ENCODE measurements around the gene NBEAL2.
"Not testable (repeated sequence)": the region's sequence is repeated elsewhere in the genome, so short reads cannot be mapped to it uniquely, and the experiment has no call there.

The NBEAL2 gene

DNA sequence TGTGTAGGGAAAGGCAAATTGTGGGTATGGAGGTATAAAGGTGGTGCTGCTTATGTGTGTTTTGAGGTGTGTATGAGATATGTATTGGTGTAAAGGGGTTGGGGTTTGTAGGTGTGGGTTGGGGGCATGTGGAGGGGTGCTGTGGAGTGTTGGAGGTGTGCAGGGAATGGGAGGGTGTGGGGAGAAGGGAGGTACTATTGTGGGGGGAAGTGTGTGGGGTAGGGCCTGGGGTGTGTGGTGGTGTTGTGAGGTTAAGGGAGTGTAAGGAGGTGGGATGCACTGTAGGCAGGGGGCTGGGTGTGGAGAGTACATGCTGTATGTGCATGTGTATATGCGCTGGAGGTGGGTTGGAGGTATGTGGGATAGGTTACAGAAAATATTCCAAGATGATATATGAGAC lies 18.6 kb upstream of the NBEAL2 start:
- Histone ChIP-seq H3K27ac (ENCODE audit: low read depth, low read length) (no peak overlapping the region), H2AFZ (ENCODE audit: low read depth, low read length, severe bottlenecking) (no peak overlapping the region), H3K9me3 (ENCODE audit: insufficient read depth, low read length) (no peaks in the 10 kb centered on the region), H4K20me1 (ENCODE audit: low read depth, low read length) (peaks cover 26% of the 10 kb centered on the region; the same call in 1 of the 2 replicates), H3K27me3 (ENCODE audit: low read length) (no peaks in the 10 kb centered on the region), H3K9me2 (replicated peaks; ENCODE audit: insufficient read depth, low read length) (no peaks in the 10 kb centered on the region), H3K36me3 (ENCODE audit: low read length) (no peaks in the 10 kb centered on the region), H3K4me3 (ENCODE audit: insufficient read depth, low read length, poor library complexity, severe bottlenecking) (no peak overlapping the region), H3K9ac (ENCODE audit: low read length) (no peak overlapping the region), H3K79me2 (ENCODE audit: insufficient read depth, low read length) (peaks cover 87% of the 10 kb centered on the region), H3F3A (ENCODE audit: insufficient read depth) (no peaks in the 10 kb centered on the region; the same call in 1 of the 2 replicates), H3K4me2 (ENCODE audit: low read depth, low read length, poor library complexity, severe bottlenecking) (no peak overlapping the region)
- TF ChIP-seq, protein P1, sequence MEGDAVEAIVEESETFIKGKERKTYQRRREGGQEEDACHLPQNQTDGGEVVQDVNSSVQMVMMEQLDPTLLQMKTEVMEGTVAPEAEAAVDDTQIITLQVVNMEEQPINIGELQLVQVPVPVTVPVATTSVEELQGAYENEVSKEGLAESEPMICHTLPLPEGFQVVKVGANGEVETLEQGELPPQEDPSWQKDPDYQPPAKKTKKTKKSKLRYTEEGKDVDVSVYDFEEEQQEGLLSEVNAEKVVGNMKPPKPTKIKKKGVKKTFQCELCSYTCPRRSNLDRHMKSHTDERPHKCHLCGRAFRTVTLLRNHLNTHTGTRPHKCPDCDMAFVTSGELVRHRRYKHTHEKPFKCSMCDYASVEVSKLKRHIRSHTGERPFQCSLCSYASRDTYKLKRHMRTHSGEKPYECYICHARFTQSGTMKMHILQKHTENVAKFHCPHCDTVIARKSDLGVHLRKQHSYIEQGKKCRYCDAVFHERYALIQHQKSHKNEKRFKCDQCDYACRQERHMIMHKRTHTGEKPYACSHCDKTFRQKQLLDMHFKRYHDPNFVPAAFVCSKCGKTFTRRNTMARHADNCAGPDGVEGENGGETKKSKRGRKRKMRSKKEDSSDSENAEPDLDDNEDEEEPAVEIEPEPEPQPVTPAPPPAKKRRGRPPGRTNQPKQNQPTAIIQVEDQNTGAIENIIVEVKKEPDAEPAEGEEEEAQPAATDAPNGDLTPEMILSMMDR (IDR thresholded peaks at IDR 0.05; ENCODE audit: insufficient read depth, low read length, poor library complexity, severe bottlenecking), result no peak
- no peak for TF ChIP-seq EZH2phosphoT487 (conservative IDR thresholded peaks at IDR 0.05; ENCODE audit: low read length)

DNA sequence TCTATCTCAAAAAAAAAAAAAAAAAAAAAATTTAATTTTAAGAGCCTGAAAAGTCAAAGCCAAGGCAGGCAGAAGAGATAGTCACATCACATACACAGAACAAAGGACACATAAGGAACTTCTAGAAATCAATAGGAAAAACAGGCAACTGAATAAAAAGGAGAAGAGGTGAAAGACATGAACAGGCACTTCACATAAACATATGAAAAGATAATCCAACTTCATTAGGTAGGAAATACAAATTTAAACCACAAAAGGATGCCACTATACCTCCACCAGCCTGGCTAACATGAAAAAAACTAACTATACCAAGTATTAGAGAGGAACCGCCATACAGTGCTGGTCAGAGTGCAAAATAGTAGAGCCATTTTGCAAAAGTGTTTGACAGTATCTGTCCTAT lies 17.0 kb upstream of the NBEAL2 start:
- H3K36me3 ChIP-seq (ENCODE audit: low read length), result no peaks in the 10 kb centered on the region
- H3K79me2 ChIP-seq (ENCODE audit: insufficient read depth, low read length), result peaks cover 87% of the 10 kb centered on the region
- H3K9me2 ChIP-seq (replicated peaks; ENCODE audit: insufficient read depth, low read length), result no peaks in the 10 kb centered on the region
- H3K27me3 ChIP-seq (ENCODE audit: low read length), result no peaks in the 10 kb centered on the region
- no peak overlapping the region for H2AFZ ChIP-seq (ENCODE audit: low read depth, low read length, severe bottlenecking)
- no peak overlapping the region for H3K4me3 ChIP-seq (ENCODE audit: insufficient read depth, low read length, poor library complexity, severe bottlenecking)
- H3K4me2 ChIP-seq (ENCODE audit: low read depth, low read length, poor library complexity, severe bottlenecking), result no peak overlapping the region
- no peaks in the 10 kb centered on the region for H3K9me3 ChIP-seq (ENCODE audit: insufficient read depth, low read length)
- H3F3A ChIP-seq (ENCODE audit: insufficient read depth), result no peaks in the 10 kb centered on the region; the same call in 1 of the 2 replicates
- H3K9ac ChIP-seq (ENCODE audit: low read length), result no peak overlapping the region
- H4K20me1 ChIP-seq (ENCODE audit: low read depth, low read length), result peaks cover 18% of the 10 kb centered on the region; the same call in 1 of the 2 replicates
- no peak overlapping the region for H3K27ac ChIP-seq (ENCODE audit: low read depth, low read length)
- TF ChIP-seq, protein P1 (IDR thresholded peaks at IDR 0.05; ENCODE audit: insufficient read depth, low read length, poor library complexity, severe bottlenecking), result no peak
- TF ChIP-seq EZH2phosphoT487 (conservative IDR thresholded peaks at IDR 0.05; ENCODE audit: low read length), result no peak

DNA sequence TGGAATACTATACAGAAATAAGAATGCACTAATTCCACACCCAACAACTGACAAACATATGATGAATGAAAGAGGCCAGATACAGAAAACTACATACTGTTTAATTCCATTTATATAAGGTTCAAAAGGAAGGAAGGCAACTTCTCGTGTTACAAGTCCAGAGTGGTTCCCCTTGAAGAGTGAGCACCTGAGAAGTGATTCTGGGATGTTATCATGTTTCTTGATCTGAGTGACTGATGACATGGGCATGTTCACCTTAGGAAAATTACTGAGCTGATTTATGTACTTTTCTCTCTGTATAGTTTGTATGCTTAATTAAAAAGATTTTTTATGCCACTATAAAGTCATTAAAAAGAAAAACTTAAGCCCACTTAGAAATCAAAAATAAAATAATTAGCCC lies 16.5 kb upstream of the NBEAL2 start:
- Histone ChIP-seq H4K20me1 (ENCODE audit: low read depth, low read length) (peaks cover 18% of the 10 kb centered on the region; the same call in 1 of the 2 replicates), H3K9me2 (replicated peaks; ENCODE audit: insufficient read depth, low read length) (no peaks in the 10 kb centered on the region), H3K9me3 (ENCODE audit: insufficient read depth, low read length) (no peaks in the 10 kb centered on the region), H3K9ac (ENCODE audit: low read length) (no peak overlapping the region), H3F3A (ENCODE audit: insufficient read depth) (no peaks in the 10 kb centered on the region; the same call in 1 of the 2 replicates), H3K36me3 (ENCODE audit: low read length) (no peaks in the 10 kb centered on the region), H3K4me3 (ENCODE audit: insufficient read depth, low read length, poor library complexity, severe bottlenecking) (no peak overlapping the region), H3K27ac (ENCODE audit: low read depth, low read length) (no peak overlapping the region), H3K27me3 (ENCODE audit: low read length) (no peaks in the 10 kb centered on the region), H3K79me2 (ENCODE audit: insufficient read depth, low read length) (peaks cover 87% of the 10 kb centered on the region), H3K4me2 (ENCODE audit: low read depth, low read length, poor library complexity, severe bottlenecking) (no peak overlapping the region), H2AFZ (ENCODE audit: low read depth, low read length, severe bottlenecking) (no peak overlapping the region)
- no peak for TF ChIP-seq EZH2phosphoT487 (conservative IDR thresholded peaks at IDR 0.05; ENCODE audit: low read length)
- TF ChIP-seq, protein P1 (IDR thresholded peaks at IDR 0.05; ENCODE audit: insufficient read depth, low read length, poor library complexity, severe bottlenecking), result no peak

DNA sequence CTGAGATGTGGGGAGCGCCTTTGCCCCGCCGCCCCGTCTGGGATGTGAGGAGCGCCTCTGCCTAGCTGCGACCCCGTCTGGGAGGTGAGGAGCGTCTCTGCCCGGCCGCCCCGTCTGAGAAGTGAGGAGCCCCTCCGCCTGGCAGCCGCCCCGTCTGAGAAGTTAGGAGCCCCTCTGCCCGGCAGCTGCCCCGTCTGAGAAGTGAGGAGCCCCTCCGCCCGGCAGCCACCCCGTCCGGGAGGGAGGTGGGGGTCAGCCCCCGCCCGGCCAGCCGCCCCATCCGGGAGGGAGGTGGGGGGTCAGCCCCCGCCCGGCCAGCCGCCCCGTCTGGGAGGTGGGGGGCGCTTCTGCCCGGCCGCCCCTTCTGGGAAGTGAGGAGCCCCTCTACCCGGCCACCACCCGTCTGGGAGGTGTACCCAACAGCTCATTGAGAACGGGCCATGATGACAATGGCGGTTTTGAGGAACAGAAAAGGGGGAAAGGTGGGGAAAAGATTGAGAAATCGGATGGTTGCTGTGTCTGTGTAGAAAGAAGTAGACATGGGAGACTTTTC lies 15.4 kb upstream of the NBEAL2 start:
- H3K9me2 ChIP-seq (replicated peaks; ENCODE audit: insufficient read depth, low read length); H3K27me3 ChIP-seq (ENCODE audit: low read length); H3F3A ChIP-seq (ENCODE audit: insufficient read depth); H3K36me3 ChIP-seq (ENCODE audit: low read length); H3K27ac ChIP-seq (ENCODE audit: low read depth, low read length); H3K9ac ChIP-seq (ENCODE audit: low read length); H3K9me3 ChIP-seq (ENCODE audit: insufficient read depth, low read length); H3K4me3 ChIP-seq (ENCODE audit: insufficient read depth, low read length, poor library complexity, severe bottlenecking); H3K4me2 ChIP-seq (ENCODE audit: low read depth, low read length, poor library complexity, severe bottlenecking); H2AFZ ChIP-seq (ENCODE audit: low read depth, low read length, severe bottlenecking): not testable (repeated sequence)
- peaks cover 24% of the 10 kb centered on the region; the same call in 1 of the 2 replicates for H4K20me1 ChIP-seq (ENCODE audit: low read depth, low read length)
- peaks cover 87% of the 10 kb centered on the region for H3K79me2 ChIP-seq (ENCODE audit: insufficient read depth, low read length)

Data from SU-DHL-6 (cell line).